ENCODE measurements around the gene PTDSS2. TPM values are rescaled to one million over a fixed set of nuclear protein-coding genes. Genes with fewer than 3 reads are reported as not detected.

Gene PTDSS2
- total and polyA plus RNA-seq, 7 donors = 11.8 to 26.0 (median 19.6) TPM

- WGBS, 3 donors = 87 to 90% (median 88%) methylated on average over 16 to 22 of the region's 22 CpGs
- peaks cover 0 to 32% of the 10 kb centered on the region in 2 donors for H3K36me3 ChIP-seq (ENCODE audit: insufficient read depth in 1 of 2, low read depth in 1 of 2)
- TF ChIP-seq, protein P1, sequence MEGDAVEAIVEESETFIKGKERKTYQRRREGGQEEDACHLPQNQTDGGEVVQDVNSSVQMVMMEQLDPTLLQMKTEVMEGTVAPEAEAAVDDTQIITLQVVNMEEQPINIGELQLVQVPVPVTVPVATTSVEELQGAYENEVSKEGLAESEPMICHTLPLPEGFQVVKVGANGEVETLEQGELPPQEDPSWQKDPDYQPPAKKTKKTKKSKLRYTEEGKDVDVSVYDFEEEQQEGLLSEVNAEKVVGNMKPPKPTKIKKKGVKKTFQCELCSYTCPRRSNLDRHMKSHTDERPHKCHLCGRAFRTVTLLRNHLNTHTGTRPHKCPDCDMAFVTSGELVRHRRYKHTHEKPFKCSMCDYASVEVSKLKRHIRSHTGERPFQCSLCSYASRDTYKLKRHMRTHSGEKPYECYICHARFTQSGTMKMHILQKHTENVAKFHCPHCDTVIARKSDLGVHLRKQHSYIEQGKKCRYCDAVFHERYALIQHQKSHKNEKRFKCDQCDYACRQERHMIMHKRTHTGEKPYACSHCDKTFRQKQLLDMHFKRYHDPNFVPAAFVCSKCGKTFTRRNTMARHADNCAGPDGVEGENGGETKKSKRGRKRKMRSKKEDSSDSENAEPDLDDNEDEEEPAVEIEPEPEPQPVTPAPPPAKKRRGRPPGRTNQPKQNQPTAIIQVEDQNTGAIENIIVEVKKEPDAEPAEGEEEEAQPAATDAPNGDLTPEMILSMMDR (IDR thresholded peaks at IDR 0.05) = no peak
- no peaks in the 10 kb centered on the region for H3K27me3 ChIP-seq (ENCODE audit: insufficient read depth in 3 of 3, low read length in 2 of 3)
- no peak overlapping the region for H3K4me3 ChIP-seq
- H3K9me3 ChIP-seq = no peaks in the 10 kb centered on the region
- no peak for DNase-seq
- no peak overlapping the region for H3K27ac ChIP-seq
- H3K4me1 ChIP-seq = no peaks in the 10 kb centered on the region
- intact Hi-C loops (cut with DNase I) = no loop called here
- no peak for ATAC-seq
Observed at GRCh38 chr11:487571-488021, 37.5 kb downstream of the PTDSS2 start.

- ATAC-seq (no peak), DNase-seq (peak in 1 of 2 donors; percentile 55)
- no peak overlapping the region for H3K4me3 ChIP-seq
- TF ChIP-seq, protein P1 (IDR thresholded peaks at IDR 0.05) = no peak
- H3K27ac ChIP-seq = no peak overlapping the region
- H3K4me1 ChIP-seq = no peaks in the 10 kb centered on the region
- H3K9me3 ChIP-seq = no peaks in the 10 kb centered on the region
- WGBS, 3 donors = 76 to 86% (median 83%) methylated on average over 21 to 25 of the region's 25 CpGs
- H3K36me3 ChIP-seq (ENCODE audit: insufficient read depth in 1 of 2, low read depth in 1 of 2) = peaks cover 0 to 37% of the 10 kb centered on the region in 2 donors
- no peaks in the 10 kb centered on the region for H3K27me3 ChIP-seq (ENCODE audit: insufficient read depth in 3 of 3, low read length in 2 of 3)
- intact Hi-C loops (cut with DNase I) = no loop called here
Observed at GRCh38 chr11:488062-488461, 38.0 kb downstream of the PTDSS2 start.

- H3K36me3 ChIP-seq (ENCODE audit: insufficient read depth in 1 of 2, low read depth in 1 of 2) = peaks cover 0 to 42% of the 10 kb centered on the region in 2 donors
- no peak for ATAC-seq
- intact Hi-C loops (cut with DNase I) = no loop called here
- WGBS, 3 donors = 93 to 96% (median 95%) methylated on average over 19 of the region's 19 CpGs
- H3K4me1 ChIP-seq = no peaks in the 10 kb centered on the region
- peak in 1 of 2 donors; percentile 45 for DNase-seq
- TF ChIP-seq, protein P1 (IDR thresholded peaks at IDR 0.05) = no peak
- no peaks in the 10 kb centered on the region for H3K9me3 ChIP-seq
- H3K27me3 ChIP-seq (ENCODE audit: insufficient read depth in 3 of 3, low read length in 2 of 3) = no peaks in the 10 kb centered on the region
- H3K4me3 ChIP-seq = no peak overlapping the region
- H3K27ac ChIP-seq = no peak overlapping the region
Observed at GRCh38 chr11:488579-488978, 38.5 kb downstream of the PTDSS2 start.

- Histone ChIP-seq H3K27me3 (ENCODE audit: insufficient read depth in 3 of 3, low read length in 2 of 3) (no peaks in the 10 kb centered on the region), H3K27ac (no peak overlapping the region), H3K9me3 (no peaks in the 10 kb centered on the region), H3K4me1 (no peaks in the 10 kb centered on the region), H3K4me3 (no peak overlapping the region), H3K36me3 (ENCODE audit: insufficient read depth in 1 of 2, low read depth in 1 of 2) (peaks cover 0 to 46% of the 10 kb centered on the region in 2 donors)
- WGBS, 3 donors = 86 to 90% (median 89%) methylated on average over 15 to 19 of the region's 19 CpGs
- intact Hi-C loops (cut with DNase I) = no loop called here
- TF ChIP-seq, protein P1 (IDR thresholded peaks at IDR 0.05) = no peak
- DNase-seq = peak in 1 of 2 donors; percentile 45
- ATAC-seq = no peak
Observed at GRCh38 chr11:488992-489391, 38.9 kb downstream of the PTDSS2 start.

DNA sequence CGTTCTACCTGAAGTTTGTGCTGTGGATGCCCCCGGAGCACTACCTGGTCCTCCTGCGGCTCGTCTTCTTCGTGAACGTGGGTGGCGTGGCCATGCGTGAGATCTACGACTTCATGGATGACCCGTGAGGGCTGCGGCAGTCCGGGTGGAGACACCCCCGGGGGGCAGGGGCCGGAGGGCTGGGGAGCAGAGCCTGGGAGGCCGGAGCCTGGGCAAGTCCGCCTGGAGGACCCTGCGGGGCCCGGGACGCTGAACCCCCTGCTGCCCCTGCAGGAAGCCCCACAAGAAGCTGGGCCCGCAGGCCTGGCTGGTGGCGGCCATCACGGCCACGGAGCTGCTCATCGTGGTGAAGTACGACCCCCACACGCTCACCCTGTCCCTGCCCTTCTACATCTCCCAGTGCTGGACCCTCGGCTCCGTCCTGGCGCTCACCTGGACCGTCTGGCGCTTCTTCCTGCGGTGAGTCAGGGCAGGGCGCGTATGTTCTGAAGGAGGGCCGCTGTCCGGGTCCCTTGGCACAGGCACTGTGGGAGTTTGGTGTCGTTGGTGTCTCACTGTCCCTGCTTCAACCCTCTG is 39.6 kb downstream of the PTDSS2 start:
- no peak for ATAC-seq
- Histone ChIP-seq H3K27ac (no peak overlapping the region), H3K27me3 (ENCODE audit: insufficient read depth in 3 of 3, low read length in 2 of 3) (no peaks in the 10 kb centered on the region), H3K36me3 (ENCODE audit: insufficient read depth in 1 of 2, low read depth in 1 of 2) (peaks cover 3 to 53% of the 10 kb centered on the region in 2 donors), H3K4me3 (no peak overlapping the region), H3K9me3 (no peaks in the 10 kb centered on the region), H3K4me1 (no peaks in the 10 kb centered on the region)
- WGBS, 3 donors = 93 to 96% (median 95%) methylated on average over 33 to 37 of the region's 37 CpGs
- intact Hi-C loops (cut with DNase I) = loop anchor here in 1 of 2 donors (5.0 kb wide), 1 partner anchor 32 kb away; no protein-coding TSS in a partner anchor
- DNase-seq = peak in 1 of 2 donors; percentile 49
- TF ChIP-seq, protein P1 (IDR thresholded peaks at IDR 0.05) = no peak

All from psoas muscle (tissue), 8 donors.